AG08396 (cell line): ENCODE measurements around the gene FOXN4.
A peak's percentile ranks its signal among the peaks of the same experiment; 100 is the strongest.

ENCODE experiments used
- DNase-seq: peaks from one replicate; pipeline ENCODE4 v3.0.0; 2012; ENCODE audit warnings: low spot score, mixed read lengths

The FOXN4 gene

DNA sequence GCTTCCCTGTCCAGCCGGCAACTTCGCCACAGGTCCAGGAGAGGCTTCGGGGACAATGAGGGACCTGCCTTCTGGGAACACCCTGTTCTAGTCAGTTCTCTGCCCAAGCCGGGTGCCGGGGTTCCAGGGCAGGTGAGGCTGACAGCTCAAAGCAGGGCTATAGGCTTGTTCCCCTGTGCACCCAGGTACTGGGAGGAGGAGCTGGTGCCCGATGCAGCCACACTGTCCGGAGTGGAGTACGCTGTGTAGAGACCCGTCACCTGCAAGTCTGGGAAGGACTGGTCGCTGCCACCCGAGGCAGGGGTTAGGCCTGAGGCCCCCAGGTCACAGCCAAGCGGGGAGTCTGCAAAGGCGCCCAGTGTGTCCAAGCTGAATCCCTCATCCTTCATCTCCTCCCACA lies 29.6 kb downstream of the FOXN4 start:
- no peak for DNase-seq

- no peak for DNase-seq
Measured at GRCh38 chr12:109278912-109279311, 30.2 kb downstream of the FOXN4 start.

DNA sequence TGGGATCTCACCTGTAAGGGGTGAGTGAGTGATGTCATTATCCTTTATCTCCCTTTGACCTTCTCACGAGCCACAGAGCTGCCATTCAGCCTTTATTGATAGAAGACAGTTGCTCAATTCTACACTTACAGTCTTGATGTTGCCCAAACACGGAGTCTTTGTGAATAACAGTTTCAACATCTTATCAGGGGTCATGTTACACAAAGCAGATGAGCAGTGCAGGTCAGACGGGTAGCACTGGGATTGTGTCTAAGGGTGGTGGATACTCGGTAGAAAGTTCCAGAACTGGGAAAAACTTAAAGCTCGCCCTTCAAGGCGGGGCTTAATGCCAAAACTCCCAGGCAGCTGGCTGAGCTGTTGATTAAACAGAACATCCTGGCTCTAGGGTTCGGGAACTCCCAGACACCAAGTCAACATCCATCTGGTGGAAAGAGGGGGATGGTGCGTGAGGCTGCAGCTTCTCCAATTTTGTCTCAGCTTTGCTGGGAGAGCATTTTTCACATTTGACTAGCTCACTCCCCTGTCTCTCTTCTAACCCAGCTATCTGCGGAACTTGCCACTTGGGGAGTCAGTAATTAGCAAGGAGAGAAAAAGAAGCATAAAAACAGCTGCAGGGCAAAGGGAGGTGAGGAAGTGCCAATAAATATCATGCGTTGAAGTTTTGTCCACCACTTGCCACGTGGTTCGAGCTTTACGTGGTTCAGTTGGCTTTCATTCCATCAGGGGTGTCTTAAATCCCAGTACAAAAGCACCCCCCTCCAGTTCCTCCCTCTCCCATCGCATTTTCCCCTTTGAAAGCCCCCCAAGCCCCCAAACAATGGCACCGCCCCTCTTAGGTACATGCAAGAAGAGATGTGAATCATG lies 31.0 kb downstream of the FOXN4 start:
- DNase-seq: peak; percentile 34

DNA sequence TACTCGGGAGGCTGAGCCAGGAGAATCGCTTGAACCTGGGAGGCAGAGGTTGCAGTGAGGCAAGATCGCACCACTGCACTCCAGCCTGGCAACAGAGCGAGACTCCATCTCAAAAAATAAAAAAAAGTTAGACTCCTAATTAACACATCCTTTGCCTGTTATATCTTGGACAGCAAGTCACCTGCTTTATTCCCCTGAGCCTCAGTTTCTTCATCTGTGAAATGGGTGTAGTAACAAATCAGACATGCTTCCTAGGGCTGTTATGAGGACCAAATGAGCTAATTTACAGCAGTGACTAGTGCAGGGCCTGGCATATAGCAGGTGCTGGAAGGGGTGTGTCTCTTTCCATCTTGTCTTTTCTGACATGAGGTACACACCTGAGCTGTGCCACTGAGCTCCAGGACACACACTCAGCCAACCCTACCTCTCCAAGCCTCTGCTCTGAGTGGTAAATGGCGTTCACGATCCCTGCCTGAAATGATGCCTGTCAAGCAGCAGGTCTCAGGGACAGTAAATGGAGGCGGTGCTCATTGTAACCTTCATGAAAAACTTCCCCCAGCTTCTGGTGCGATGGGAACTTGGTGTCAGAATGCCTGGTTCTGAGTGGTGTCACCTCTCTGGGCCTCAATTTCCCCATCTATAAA lies 31.7 kb downstream of the FOXN4 start:
- DNase-seq: no peak

- DNase-seq: no peak
Measured at GRCh38 chr12:109276160-109276559, 32.9 kb downstream of the FOXN4 start.

DNA sequence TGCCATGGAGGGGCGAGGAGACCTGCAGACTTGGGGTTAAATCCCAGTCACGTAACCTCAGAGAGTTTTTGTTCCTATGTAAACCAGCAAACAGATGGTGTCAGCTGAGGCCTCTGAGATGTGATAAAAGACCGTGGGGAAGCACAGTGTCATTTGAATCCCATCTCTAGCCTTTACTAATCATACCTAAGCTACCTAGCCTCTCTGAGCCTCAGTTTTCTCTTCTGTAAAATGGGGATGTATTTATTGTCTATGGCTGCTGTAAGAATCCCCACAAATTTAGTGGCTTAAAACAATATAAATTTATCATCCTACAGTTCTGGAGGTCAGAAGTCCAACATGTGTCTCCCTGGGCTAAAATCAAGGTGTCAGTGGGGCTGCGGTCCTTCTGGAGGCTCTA lies 33.9 kb downstream of the FOXN4 start:
- DNase-seq: no peak

GRCh38 chr12:109274381-109274780 lies 34.7 kb downstream of the FOXN4 start:
- no peak for DNase-seq

GRCh38 chr12:109273354-109273753 lies 35.7 kb downstream of the FOXN4 start:
- DNase-seq: no peak

DNA sequence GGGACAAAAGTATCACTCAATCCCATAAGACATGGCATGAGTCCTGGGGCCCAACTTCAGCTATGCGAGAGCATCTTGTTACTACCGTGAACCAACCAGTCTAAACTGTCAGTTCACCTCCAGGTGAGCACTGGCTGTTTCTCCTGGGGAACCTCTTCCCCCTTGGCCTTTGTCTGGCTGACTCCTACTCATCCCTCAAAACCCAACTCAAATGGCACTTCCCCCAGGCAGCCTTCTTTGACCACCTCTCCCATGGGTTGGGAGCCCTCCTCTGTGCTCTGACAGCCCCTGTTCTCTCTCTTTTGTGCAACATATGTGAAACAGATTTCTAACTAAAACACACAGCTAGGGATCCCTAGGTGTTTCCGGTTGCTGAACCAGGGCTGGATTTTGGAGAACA lies 37.7 kb downstream of the FOXN4 start:
- DNase-seq: no peak

- DNase-seq: no peak
Measured at GRCh38 chr12:109270494-109270893, 38.6 kb downstream of the FOXN4 start.

GRCh38 chr12:109269428-109269827 lies 39.7 kb downstream of the FOXN4 start:
- no peak for DNase-seq

DNA sequence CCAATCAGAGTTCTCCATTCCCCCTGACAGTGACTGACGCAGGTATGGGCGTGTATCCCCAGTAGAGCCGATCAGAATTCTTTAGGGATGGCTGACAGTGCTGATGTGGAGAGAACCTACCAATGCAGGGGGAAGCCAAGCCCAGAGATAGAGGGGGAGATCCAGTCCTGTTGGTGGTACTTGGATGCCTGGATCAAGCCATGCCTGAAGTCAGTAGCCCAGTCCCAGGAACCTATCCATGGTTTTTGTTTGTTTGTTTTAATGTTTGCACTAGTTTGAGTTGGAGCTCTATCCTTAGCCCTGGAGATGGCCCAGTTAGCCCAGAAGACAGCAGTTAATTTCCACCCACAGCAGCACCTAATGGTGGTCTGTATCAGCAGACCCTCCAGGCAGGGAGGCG lies 40.2 kb downstream of the FOXN4 start:
- no peak for DNase-seq

- DNase-seq: no peak
Measured at GRCh38 chr12:109267361-109267760, 41.7 kb downstream of the FOXN4 start.

GRCh38 chr12:109266106-109266879 lies 42.8 kb downstream of the FOXN4 start:
- no peak for DNase-seq

DNA sequence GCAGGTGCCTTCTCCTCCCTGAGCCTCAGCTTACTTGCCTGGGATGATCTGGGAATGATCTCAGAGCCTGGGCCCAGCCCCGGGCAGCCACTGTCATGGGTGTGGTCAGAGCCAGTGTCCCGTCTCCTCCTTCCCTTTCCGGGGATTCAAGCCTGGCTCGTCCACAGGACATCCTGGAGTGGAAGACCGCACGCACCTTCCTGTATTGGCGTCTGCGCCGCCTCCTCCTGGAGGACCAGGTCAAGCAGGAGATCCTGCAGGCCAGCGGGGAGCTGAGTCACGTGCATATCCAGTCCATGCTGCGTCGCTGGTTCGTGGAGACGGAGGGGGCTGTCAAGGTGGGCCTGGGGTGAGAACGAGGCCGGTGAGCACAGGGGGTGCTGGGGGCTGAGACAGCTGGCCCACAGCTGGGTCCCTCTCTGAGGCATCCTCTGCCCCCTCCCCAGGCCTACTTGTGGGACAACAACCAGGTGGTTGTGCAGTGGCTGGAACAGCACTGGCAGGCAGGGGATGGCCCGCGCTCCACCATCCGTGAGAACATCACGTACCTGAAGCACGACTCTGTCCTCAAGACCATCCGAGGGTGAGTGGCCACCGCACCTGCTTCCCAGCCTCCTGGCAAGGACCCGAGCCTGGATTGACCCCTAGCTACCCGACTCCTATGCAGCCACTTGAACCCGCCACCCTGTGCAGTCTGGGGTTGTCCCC lies 44.0 kb downstream of the FOXN4 start:
- no peak for DNase-seq

DNA sequence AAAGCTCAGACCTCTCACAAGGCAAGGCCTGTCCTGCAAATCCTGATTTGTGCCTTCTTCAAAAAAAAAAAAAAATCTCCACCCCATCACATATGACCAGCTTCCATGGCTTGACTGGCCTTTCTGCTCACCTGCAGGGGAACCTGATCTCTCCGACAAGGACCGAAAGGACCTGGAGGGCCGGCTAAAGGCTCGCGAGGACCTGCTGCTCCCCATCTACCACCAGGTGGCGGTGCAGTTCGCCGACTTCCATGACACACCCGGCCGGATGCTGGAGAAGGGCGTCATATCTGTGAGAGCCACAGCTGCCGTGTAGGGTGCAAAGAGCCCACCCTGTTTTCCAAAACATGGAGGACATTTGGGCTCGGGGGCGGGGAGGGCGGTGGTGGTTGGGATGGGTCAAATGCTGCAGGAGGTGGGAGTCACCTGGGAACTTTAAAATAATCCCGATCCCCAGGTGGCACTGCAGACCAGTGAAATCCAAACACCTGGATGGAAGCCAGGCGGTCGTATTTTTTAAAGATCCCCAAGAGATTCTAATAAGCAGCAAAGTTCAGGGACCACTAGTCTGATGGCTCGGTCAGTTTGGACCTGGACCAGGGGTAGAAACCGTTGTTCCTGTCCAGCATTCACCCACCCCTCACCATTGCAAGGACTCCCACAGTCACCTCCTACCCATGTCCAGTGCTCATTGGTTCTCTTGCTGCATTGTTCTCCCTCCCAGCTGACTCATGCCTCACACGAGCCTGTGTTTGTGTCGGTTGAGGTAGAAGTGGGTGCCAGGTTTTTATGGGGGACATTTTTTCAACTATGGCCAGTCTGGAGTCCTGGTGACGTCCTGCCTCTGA lies 44.8 kb downstream of the FOXN4 start:
- peak; percentile 81 for DNase-seq

GRCh38 chr12:109263439-109263838 lies 45.6 kb downstream of the FOXN4 start:
- no peak for DNase-seq

GRCh38 chr12:109261939-109262338 lies 47.1 kb downstream of the FOXN4 start:
- no peak for DNase-seq

- no peak for DNase-seq
Measured at GRCh38 chr12:109261087-109261486, 48.0 kb downstream of the FOXN4 start.

DNA sequence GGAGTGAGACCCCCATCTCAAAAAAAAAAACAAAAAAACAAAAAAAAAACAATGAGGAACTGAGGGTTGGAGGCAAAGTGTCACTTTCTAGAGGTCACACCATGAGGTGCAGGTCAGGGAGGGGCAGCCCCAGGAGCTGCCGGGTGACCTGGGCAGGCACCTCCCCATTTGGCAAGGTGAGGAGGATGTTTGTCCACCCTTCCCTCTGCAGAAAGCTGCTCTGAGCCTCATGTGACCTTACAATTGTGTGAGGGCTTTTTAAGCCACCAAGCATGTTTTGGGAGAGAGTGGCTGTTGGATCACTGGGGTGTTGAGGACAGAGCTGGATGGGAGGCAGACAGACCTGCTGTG lies 49.6 kb downstream of the FOXN4 start:
- no peak for DNase-seq
